HCT116 (cell line): Measurements from ENCODE around the gene ANO9. TPM values are rescaled to one million over a fixed set of nuclear protein-coding genes. Genes with fewer than 3 reads are reported as not detected.

Source experiments
- ATAC-seq: fragments of 200-7000 bp; cut with Tn5 transposase; 2 replicates; pipeline ENCODE4 v1.9.1; 2020; ENCODE audit warnings: mild to moderate bottlenecking, moderate library complexity
- BruUV-seq: library from RNA; stranded (reverse); fragments of 400-500 nt; replicated peaks from 2 replicates; lab custom pipeline; 2021; lab: Mats Ljungman, UMichigan
- CTCF ChIA-PET: fragments of 300-600 bp; sonication (Branson Sonifier 250); formaldehyde crosslinking; loops from one replicate; lab custom pipeline; 2021; ENCODE audit warnings: antibody characterized with exemption; lab: Charles Lee
- POLR2A ChIA-PET: fragments of 300-600, 350-600 bp; sonication (Branson Sonifier 250); formaldehyde crosslinking; loops from one replicate; lab custom pipeline; 2021; ENCODE audit warnings: antibody characterized with exemption; lab: Charles Lee
- RAD21 ChIA-PET, 2 experiments: fragments of 300-600 bp; sonication (Branson Sonifier 250); formaldehyde crosslinking; loops; one replicate each; lab custom pipeline; 2023; ENCODE audit warnings: low total read pairs in 2 of 2; ENCODE audit not compliant: uncharacterized antibody in 2 of 2, unreplicated experiment in 2 of 2, low non-redundant PET in 1 of 2; lab: Charles Lee
- DNase-seq: peaks from one replicate; pipeline ENCODE4 v3.0.0-alpha.2; 2010; ENCODE audit warnings: low read depth, low spot score
- H2AFZ ChIP-seq: fragments of 200-600 bp; shearing (Covaris generic), sonication (generic); 2 replicates; pipeline ENCODE4 v1.6.1; 2017; ENCODE audit warnings: low read depth, mixed run types, mixed read lengths, antibody characterized with exemption, low read length; ENCODE audit not compliant: poor library complexity, severe bottlenecking
- H3K27ac ChIP-seq: 2 replicates; pipeline ENCODE4 v1.5.1; 2012; ENCODE audit warnings: low read depth, low read length
- H3K27me3 ChIP-seq: fragments of 200-600 bp; sonication (generic); 2 replicates; pipeline ENCODE4 v1.6.1; 2016; ENCODE audit warnings: mixed run types, low read length, mixed read lengths; ENCODE audit not compliant: insufficient read depth
- H3K36me3 ChIP-seq, 2 experiments: fragments of 200-500 bp in 1 of 2; fragments of 200-600 bp in 1 of 2; sonication (Bioruptor generic) in 1 of 2; sonication (generic) in 1 of 2; 2 replicates each; pipeline versions ENCODE4 v1.5.1 to v1.6.1; 2014 to 2016; ENCODE audit warnings: low read length in 2 of 2, inconsistent platforms in 1 of 2, mixed read lengths in 1 of 2, mixed run types in 1 of 2; ENCODE audit not compliant: insufficient read depth in 2 of 2, control insufficient read depth in 1 of 2
- H3K4me1 ChIP-seq, 2 experiments: fragments of 200-600 bp in 1 of 2; sonication (generic) in 1 of 2; 2 replicates each; pipeline versions ENCODE4 v1.5.1 to v1.6.1; 2012 to 2017; ENCODE audit warnings: low read length in 2 of 2, inconsistent platforms in 1 of 2, mild to moderate bottlenecking in 1 of 2, mixed read lengths in 1 of 2, mixed run types in 1 of 2, moderate library complexity in 1 of 2; ENCODE audit not compliant: insufficient read depth in 2 of 2, control insufficient read depth in 1 of 2
- H3K4me2 ChIP-seq: fragments of 200-600 bp; sonication (generic); 2 replicates; pipeline ENCODE4 v1.6.1; 2017; ENCODE audit warnings: mixed run types, low read length, mixed read lengths
- H3K4me3 ChIP-seq, 2 experiments: fragments of 200-600 bp in 1 of 2; sonication (generic) in 1 of 2; replicated peaks in 1 of 2; 2 replicates each; pipeline ENCODE4 v1.5.1; 2011 to 2016; ENCODE audit warnings: low read length in 2 of 2, control low read depth in 1 of 2, low read depth in 1 of 2, mild to moderate bottlenecking in 1 of 2, mixed read lengths in 1 of 2, mixed run types in 1 of 2
- H3K79me2 ChIP-seq: fragments of 200-600 bp; sonication (generic); 2 replicates; pipeline ENCODE4 v1.6.1; 2017; ENCODE audit warnings: mild to moderate bottlenecking, mixed run types, low read length, moderate library complexity, mixed read lengths; ENCODE audit not compliant: insufficient read depth
- H3K9ac ChIP-seq: fragments of 200-600 bp; sonication (generic); 2 replicates; pipeline ENCODE4 v1.6.1; 2016; ENCODE audit warnings: low read length, mixed read lengths
- H3K9me2 ChIP-seq: fragments of 200-600 bp; sonication (generic), shearing (Covaris generic); 2 replicates; pipeline ENCODE4 v1.6.1; 2017; ENCODE audit warnings: mixed run types, mild to moderate bottlenecking, moderate library complexity; ENCODE audit not compliant: insufficient read depth
- H3K9me3 ChIP-seq, 2 experiments: fragments of 200-500 bp in 1 of 2; fragments of 200-600 bp in 1 of 2; sonication (Bioruptor generic) in 1 of 2; sonication (generic) in 1 of 2; 2 replicates each; pipeline ENCODE4 v1.6.1; 2014 to 2017; ENCODE audit warnings: low read length in 2 of 2, mixed read lengths in 2 of 2, inconsistent platforms in 1 of 2, low read depth in 1 of 2, mild to moderate bottlenecking in 1 of 2, mixed run types in 1 of 2, moderate library complexity in 1 of 2; ENCODE audit not compliant: control insufficient read depth in 1 of 2, insufficient read depth in 1 of 2
- H4K20me1 ChIP-seq: fragments of 200-600 bp; sonication (generic), shearing (Covaris generic); 2 replicates; pipeline ENCODE4 v1.6.1; 2017; ENCODE audit warnings: mixed run types, mild to moderate bottlenecking, moderate library complexity; ENCODE audit not compliant: insufficient read depth
- ATF3 ChIP-seq: IDR thresholded peaks from 2 replicates; pipeline ENCODE4 v1.6.1; 2012
- EGR1 ChIP-seq: IDR thresholded peaks from 2 replicates; pipeline ENCODE4 v1.6.1; 2012; ENCODE audit warnings: low read depth
- ELF1 ChIP-seq: IDR thresholded peaks from 2 replicates; pipeline ENCODE4 v1.6.1; 2012; ENCODE audit warnings: low read depth, borderline replicate concordance
- FOSL1 ChIP-seq: IDR thresholded peaks from 2 replicates; pipeline ENCODE4 v1.6.1; 2012; ENCODE audit warnings: low read depth
- MAX ChIP-seq: IDR thresholded peaks from 2 replicates; pipeline ENCODE4 v1.6.1; 2012
- POLR2A ChIP-seq: IDR thresholded peaks from 2 replicates; pipeline ENCODE4 v1.7.0; 2011; ENCODE audit warnings: borderline replicate concordance; ENCODE audit not compliant: insufficient read depth, insufficient read length; ENCODE audit errors: extremely low read depth
- POLR2AphosphoS5 ChIP-seq: IDR thresholded peaks from 2 replicates; pipeline ENCODE4 v1.6.1; 2011; ENCODE audit warnings: mild to moderate bottlenecking, low read depth, low read length, moderate library complexity
- RAD21 ChIP-seq: IDR thresholded peaks from 2 replicates; pipeline ENCODE4 v1.6.1; 2012; ENCODE audit warnings: low read depth, mild to moderate bottlenecking
- ZBTB33 ChIP-seq: IDR thresholded peaks from 2 replicates; pipeline ENCODE4 v1.6.1; 2011; ENCODE audit warnings: mild to moderate bottlenecking, low read length, moderate library complexity; ENCODE audit not compliant: insufficient replicate concordance; ENCODE audit errors: extremely low read depth
- intact Hi-C: fragments of 100-400 bp; cut with micrococcal nuclease; formaldehyde crosslinking; loops from 2 replicates; pipeline ENCODE4 v1.10.0; 2022
- total RNA-seq: library from RNA; stranded (reverse); gene quantifications from one replicate; pipeline ENCODE4 v1.2.1, GENCODE V29; 2021; ENCODE audit not compliant: unreplicated experiment

Gene ANO9
- total RNA-seq, 1 experiment from 2014 or later = 70.3 TPM

- H3K4me3 ChIP-seq = no peak overlapping the region
These were observed 18.8 kb upstream of the ANO9 start for GRCh38 chr11:460331-461199.

More at GRCh38 chr11:460331-461199, 18.8 kb upstream of the ANO9 start:
- H2AFZ ChIP-seq = no peak overlapping the region
- no TSS peak for BruUV-seq
- no peaks in the 10 kb centered on the region for H3K9me3 ChIP-seq
- ChIA-PET POLR2A (no interaction called here), CTCF (no interaction called here), RAD21 (no interaction called here)
- H3K9me2 ChIP-seq = no peaks in the 10 kb centered on the region
- no peak overlapping the region for H3K9ac ChIP-seq
- ATAC-seq (no peak), DNase-seq (no peak)
- H3K4me1 ChIP-seq = no peaks in the 10 kb centered on the region
- peaks cover 47% of the 10 kb centered on the region for H3K79me2 ChIP-seq
- no peaks in the 10 kb centered on the region for H3K27me3 ChIP-seq
- H3K36me3 ChIP-seq = peaks cover 3% of the 10 kb centered on the region in 2 experiments; a peak in 2 of 4 replicates
- intact Hi-C loops = no loop called here
- no peak overlapping the region for H3K27ac ChIP-seq
- H3K4me2 ChIP-seq = no peak overlapping the region
- H4K20me1 ChIP-seq = no peaks in the 10 kb centered on the region
- no peak for TF ChIP-seq ELF1
- TF ChIP-seq ATF3 = no peak
- TF ChIP-seq MAX = no peak
- TF ChIP-seq EGR1 = no peak
- no peak for TF ChIP-seq RAD21
- TF ChIP-seq POLR2AphosphoS5 = no peak
- no peak for TF ChIP-seq FOSL1
- no peak for TF ChIP-seq POLR2A
- no peak for TF ChIP-seq ZBTB33
